ENCODE measurements around the gene KLHL33. TPM values are rescaled to one million over a fixed set of nuclear protein-coding genes. Genes with fewer than 3 reads are reported as not detected.
"Not testable (repeated sequence)": the region's sequence is repeated elsewhere in the genome, so short reads cannot be mapped to it uniquely, and the experiment has no call there.

Gene KLHL33
- polyA plus RNA-seq, 3 donors = 0.04 TPM; not detected in 2

- peak within 1 kb of the TSS; percentile 55 to 84 (median 79) for H3K4me3 ChIP-seq (replicated peaks in 1 of 3; ENCODE audit: low read depth in 2 of 3, low read length in 3 of 3)
- Mint-ChIP-seq H3K4me1 (peaks cover 5% of the 10 kb centered on the region), H3K9me3 (no peaks in the 10 kb centered on the region), H3K4me3 (no peak within 1 kb of the TSS), H3K36me3 (peaks cover 43 to 55% of the 10 kb centered on the region in 2 donors), H3K27ac (peak within 1 kb of the TSS in 1 of 7 donors; percentile 11), H3K27me3 (ENCODE audit: low read depth in 3 of 3) (peaks cover 0 to 1% (median 0%) of the 10 kb centered on the region in 3 donors)
- peaks cover 52 to 58% of the 10 kb centered on the region in 2 donors for H3K4me1 ChIP-seq (ENCODE audit: control insufficient read depth in 1 of 2, insufficient read depth in 2 of 2, low read length in 2 of 2)
- H3K27me3 ChIP-seq (ENCODE audit: control insufficient read depth in 2 of 2, insufficient read depth in 2 of 2, low read length in 2 of 2) = no peaks in the 10 kb centered on the region
- peak within 1 kb of the TSS; percentile 79 for H3K9ac ChIP-seq (ENCODE audit: insufficient read depth, low read length, poor library complexity, severe bottlenecking)
- intact Hi-C loops (cut with micrococcal nuclease) = loop anchor here (5.0 to 10.0 kb wide), 3 partner anchors 37 to 808 kb away; partner anchors contain the start of gene PARP2 (in 2 of the 2)
- H3K27ac ChIP-seq (ENCODE audit: low read depth in 1 of 2, low read length in 2 of 2) = peak within 1 kb of the TSS; percentile 85 to 94
- peaks cover 61% of the 10 kb centered on the region for H3K79me2 ChIP-seq (ENCODE audit: insufficient read depth, low read length)
- peak within 1 kb of the TSS; percentile 80 for H3K4me2 ChIP-seq (replicated peaks; ENCODE audit: extremely low read depth, low read length, poor library complexity, severe bottlenecking)
- no peak for TF ChIP-seq CTCF (IDR thresholded peaks at IDR 0.05)
- DNase-seq = peak; percentile 98 to 99 (median 99)
- peak within 1 kb of the TSS; percentile 90 for H2AFZ ChIP-seq (ENCODE audit: insufficient read depth, low read depth, low read length, poor library complexity, severe bottlenecking)
- peaks cover 56 to 62% of the 10 kb centered on the region in 2 donors for H3K36me3 ChIP-seq (replicated peaks in 1 of 2; ENCODE audit: control insufficient read depth in 1 of 2, insufficient read depth in 2 of 2, low read length in 2 of 2)
- H3K9me3 ChIP-seq (replicated peaks in 1 of 2; ENCODE audit: control insufficient read depth in 1 of 2, insufficient read depth in 1 of 2, low read length in 2 of 2) = no peaks in the 10 kb centered on the region
- H4K20me1 ChIP-seq (ENCODE audit: insufficient read depth, low read length) = peaks cover 21% of the 10 kb centered on the region
- 0% methylated on average over 43 of the region's 56 CpGs for WGBS (ENCODE audit: insufficient coverage)
Measured at GRCh38 chr14:20454516-20455354, 18.8 kb upstream of the KLHL33 start, which contains the start of the genes APEX1 and OSGEP. TSS of gene APEX1 (plus strand) at chr14:20455226. CDS start at chr14:20455646, 420 bp downstream. TSS of gene OSGEP (minus strand) at chr14:20454812. CDS start at chr14:20454683, 129 bp downstream.

- H2AFZ ChIP-seq (ENCODE audit: insufficient read depth, low read depth, low read length, poor library complexity, severe bottlenecking); H3K4me3 ChIP-seq (replicated peaks in 1 of 3; ENCODE audit: low read depth in 2 of 3, low read length in 3 of 3); H3K4me3 Mint-ChIP-seq; H3K9ac ChIP-seq (ENCODE audit: insufficient read depth, low read length, poor library complexity, severe bottlenecking); H3K27ac ChIP-seq (ENCODE audit: low read depth in 1 of 2, low read length in 2 of 2); H3K27me3 ChIP-seq (ENCODE audit: control insufficient read depth in 2 of 2, insufficient read depth in 2 of 2, low read length in 2 of 2); H3K9me3 ChIP-seq (replicated peaks in 1 of 2; ENCODE audit: control insufficient read depth in 1 of 2, insufficient read depth in 1 of 2, low read length in 2 of 2); H3K9me3 Mint-ChIP-seq; H3K4me2 ChIP-seq (replicated peaks; ENCODE audit: extremely low read depth, low read length, poor library complexity, severe bottlenecking); H3K27ac Mint-ChIP-seq; DNase-seq; H4K20me1 ChIP-seq (ENCODE audit: insufficient read depth, low read length); H3K27me3 Mint-ChIP-seq (ENCODE audit: low read depth in 3 of 3); H3K4me1 Mint-ChIP-seq: not testable (repeated sequence)
- H3K36me3 Mint-ChIP-seq = peaks cover 23 to 49% of the 10 kb centered on the region in 2 donors
- Histone ChIP-seq H3K4me1 (ENCODE audit: control insufficient read depth in 1 of 2, insufficient read depth in 2 of 2, low read length in 2 of 2) (peaks cover 37 to 42% of the 10 kb centered on the region in 2 donors), H3K79me2 (ENCODE audit: insufficient read depth, low read length) (peaks cover 42% of the 10 kb centered on the region), H3K36me3 (replicated peaks in 1 of 2; ENCODE audit: control insufficient read depth in 1 of 2, insufficient read depth in 2 of 2, low read length in 2 of 2) (peaks cover 56 to 62% of the 10 kb centered on the region in 2 donors)
- 98% methylated on average over 7 of the region's 8 CpGs for WGBS (ENCODE audit: insufficient coverage)
- intact Hi-C loops (cut with micrococcal nuclease) = loop anchor here (5.0 to 10.0 kb wide), 2 partner anchors 36 to 108 kb away; partner anchors contain the start of gene PARP2 (in 2 of the 2)
Measured at GRCh38 chr14:20452831-20453230, 16.9 kb upstream of the KLHL33 start.
